Measurements from ENCODE around the gene CHTF18.

Gene CHTF18

GRCh38 chr16:776824-777223 is 11.6 kb upstream of the CHTF18 start:
- no peak for DNase-seq

- no peak for DNase-seq
Measured at GRCh38 chr16:777826-778225, 10.6 kb upstream of the CHTF18 start.

GRCh38 chr16:778447-778846 is 10.0 kb upstream of the CHTF18 start:
- no peak for DNase-seq

GRCh38 chr16:778909-779527 is 9.4 kb upstream of the CHTF18 start:
- no peak for DNase-seq

- no peak for DNase-seq
Measured at GRCh38 chr16:779561-779960, 8.9 kb upstream of the CHTF18 start.

GRCh38 chr16:780296-780695 is 8.1 kb upstream of the CHTF18 start:
- no peak for DNase-seq

GRCh38 chr16:781346-782010 is 6.9 kb upstream of the CHTF18 start:
- DNase-seq = no peak

- peak; percentile 58 for DNase-seq
Measured at GRCh38 chr16:782258-782657, 6.2 kb upstream of the CHTF18 start.

GRCh38 chr16:782766-783403 is 5.5 kb upstream of the CHTF18 start:
- peak; percentile 97 for DNase-seq

- no peak for DNase-seq
Measured at GRCh38 chr16:783404-784161, 4.8 kb upstream of the CHTF18 start.

GRCh38 chr16:784431-784830 is 4.0 kb upstream of the CHTF18 start:
- DNase-seq = no peak

- peak; percentile 37 for DNase-seq
Measured at GRCh38 chr16:785563-786535, 2.6 kb upstream of the CHTF18 start.

GRCh38 chr16:787321-787966 is 976 bp upstream of the CHTF18 start:
- DNase-seq = no peak

GRCh38 chr16:787978-788398 is 432 bp upstream of the CHTF18 start, which contains the start of gene RPUSD1:
TSS of gene RPUSD1 (minus strand) at chr16:788381. CDS start at chr16:787737, 644 bp downstream.
- peak; percentile 58 for DNase-seq

- no peak for DNase-seq
Measured at GRCh38 chr16:789191-789850, 901 bp downstream of the CHTF18 start.

- no peak for DNase-seq
Measured at GRCh38 chr16:790086-790485, 1.7 kb downstream of the CHTF18 start.

- DNase-seq = no peak
Measured at GRCh38 chr16:791131-791530, 2.7 kb downstream of the CHTF18 start.

- no peak for DNase-seq
Measured at GRCh38 chr16:792221-792995, 4.0 kb downstream of the CHTF18 start.

GRCh38 chr16:793414-793813 is 5.0 kb downstream of the CHTF18 start:
- DNase-seq = no peak

GRCh38 chr16:794091-794822 is 5.8 kb downstream of the CHTF18 start:
- no peak for DNase-seq
